Tibial nerve (tissue), 4 donors: ENCODE data around the gene RSPH3.

Source experiments
- EP300 ChIP-seq, 2 donors: sonication (generic); formaldehyde crosslinking; IDR thresholded peaks; one replicate each; pipeline ENCODE4 v1.6.1; 2017; ENCODE audit warnings: antibody characterized with exemption in 2 of 2, mild to moderate bottlenecking in 1 of 2
- POLR2A ChIP-seq, 2 donors: fragments of 450-650 bp; IDR thresholded peaks; one replicate each; pipeline ENCODE4 v1.6.1; 2017; ENCODE audit warnings: antibody characterized with exemption in 2 of 2, mild to moderate bottlenecking in 2 of 2, moderate library complexity in 2 of 2
- TF ChIP-seq, protein P1 (sequence below), 5 experiments: fragments of 200-600 bp in 3 of 5; fragments of 450-650 bp in 2 of 5; sonication (generic) in 3 of 5; IDR thresholded peaks; one replicate each; pipeline ENCODE4 v1.5.1; 2016 to 2019; ENCODE audit warnings: antibody characterized with exemption in 5 of 5, mild to moderate bottlenecking in 3 of 5, moderate library complexity in 2 of 5

DNA sequence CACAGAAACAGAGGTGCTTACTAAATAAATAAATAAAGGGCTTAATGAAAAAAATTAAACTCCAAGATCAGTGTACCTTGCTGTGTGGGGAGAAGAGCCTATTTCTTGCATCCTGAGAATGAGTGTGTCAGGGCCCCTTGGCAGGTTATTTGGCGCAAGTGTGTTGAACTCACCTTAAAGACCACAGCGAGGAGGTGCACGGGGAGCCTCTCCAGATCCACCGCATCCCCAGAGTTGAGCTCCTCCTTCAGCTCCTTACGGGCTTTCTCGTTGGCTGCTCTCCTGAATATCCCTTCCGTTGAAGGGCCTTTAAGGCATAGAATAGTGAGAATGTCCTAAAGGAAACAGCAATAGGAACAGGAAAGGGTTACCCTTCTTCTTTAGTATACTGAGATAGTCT is 41.2 kb upstream of the RSPH3 start:
- TF ChIP-seq, protein P1, sequence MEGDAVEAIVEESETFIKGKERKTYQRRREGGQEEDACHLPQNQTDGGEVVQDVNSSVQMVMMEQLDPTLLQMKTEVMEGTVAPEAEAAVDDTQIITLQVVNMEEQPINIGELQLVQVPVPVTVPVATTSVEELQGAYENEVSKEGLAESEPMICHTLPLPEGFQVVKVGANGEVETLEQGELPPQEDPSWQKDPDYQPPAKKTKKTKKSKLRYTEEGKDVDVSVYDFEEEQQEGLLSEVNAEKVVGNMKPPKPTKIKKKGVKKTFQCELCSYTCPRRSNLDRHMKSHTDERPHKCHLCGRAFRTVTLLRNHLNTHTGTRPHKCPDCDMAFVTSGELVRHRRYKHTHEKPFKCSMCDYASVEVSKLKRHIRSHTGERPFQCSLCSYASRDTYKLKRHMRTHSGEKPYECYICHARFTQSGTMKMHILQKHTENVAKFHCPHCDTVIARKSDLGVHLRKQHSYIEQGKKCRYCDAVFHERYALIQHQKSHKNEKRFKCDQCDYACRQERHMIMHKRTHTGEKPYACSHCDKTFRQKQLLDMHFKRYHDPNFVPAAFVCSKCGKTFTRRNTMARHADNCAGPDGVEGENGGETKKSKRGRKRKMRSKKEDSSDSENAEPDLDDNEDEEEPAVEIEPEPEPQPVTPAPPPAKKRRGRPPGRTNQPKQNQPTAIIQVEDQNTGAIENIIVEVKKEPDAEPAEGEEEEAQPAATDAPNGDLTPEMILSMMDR (IDR thresholded peaks at IDR 0.05) = no peak
- no peak for TF ChIP-seq EP300 (IDR thresholded peaks at IDR 0.05)
- TF ChIP-seq POLR2A (IDR thresholded peaks at IDR 0.05) = no peak
